HPDE6-E6E7 (cell line): ENCODE measurements around the gene ALMS1.
"Not testable (repeated sequence)": the region's sequence is repeated elsewhere in the genome, so short reads cannot be mapped to it uniquely, and the experiment has no call there.

Experiments used
- DNase-seq: peaks from one replicate; pipeline ENCODE4 v3.0.0; 2011; ENCODE audit warnings: missing footprints; ENCODE audit errors: extremely low spot score

ALMS1 gene

GRCh38 chr2:73624036-73624435 lies 238.4 kb downstream of the ALMS1 start:
- DNase-seq = not testable (repeated sequence)

- not testable (repeated sequence) for DNase-seq
Observed at GRCh38 chr2:73624625-73625024, 239.0 kb downstream of the ALMS1 start.

DNA sequence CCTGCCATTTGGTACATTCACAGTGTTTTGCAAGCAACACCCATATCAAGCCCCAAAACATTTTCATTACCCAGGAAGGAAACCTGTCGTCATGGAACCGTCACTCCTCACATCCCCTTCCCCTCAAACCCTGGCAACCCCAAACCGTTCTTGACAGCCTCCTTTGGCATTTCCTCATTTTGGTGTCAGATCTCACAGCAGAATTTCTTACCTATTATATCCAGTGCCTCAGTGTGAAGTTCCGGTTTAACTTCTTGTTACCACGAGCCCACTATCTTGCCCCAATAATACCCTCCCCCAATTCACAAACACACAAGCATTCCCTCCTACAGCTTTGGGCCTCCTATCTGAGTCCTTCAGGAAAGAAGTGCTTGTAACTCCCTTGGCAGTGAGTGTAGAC lies 240.6 kb downstream of the ALMS1 start:
- not testable (repeated sequence) for DNase-seq

DNA sequence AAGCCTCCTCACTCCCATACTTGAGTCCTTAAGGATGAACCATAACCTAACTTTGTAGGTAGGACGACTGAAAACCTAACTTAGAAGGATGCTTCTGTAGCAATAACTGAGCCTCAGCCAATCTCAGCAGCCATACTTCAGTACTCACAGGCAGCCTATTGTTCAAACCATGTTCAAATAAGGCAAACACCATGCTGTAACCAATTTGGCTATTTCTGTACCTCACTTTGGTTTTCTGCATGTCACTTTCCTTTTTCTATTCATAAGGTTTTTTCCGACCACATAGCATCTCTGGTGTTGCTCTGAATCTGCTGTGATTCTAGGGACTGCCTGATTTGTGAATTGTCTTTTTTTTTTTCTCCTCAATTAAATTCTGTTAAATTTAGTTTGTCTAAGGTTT lies 242.9 kb downstream of the ALMS1 start:
- DNase-seq = not testable (repeated sequence)

- DNase-seq = not testable (repeated sequence)
Observed at GRCh38 chr2:73630662-73631266, 245.1 kb downstream of the ALMS1 start.

DNA sequence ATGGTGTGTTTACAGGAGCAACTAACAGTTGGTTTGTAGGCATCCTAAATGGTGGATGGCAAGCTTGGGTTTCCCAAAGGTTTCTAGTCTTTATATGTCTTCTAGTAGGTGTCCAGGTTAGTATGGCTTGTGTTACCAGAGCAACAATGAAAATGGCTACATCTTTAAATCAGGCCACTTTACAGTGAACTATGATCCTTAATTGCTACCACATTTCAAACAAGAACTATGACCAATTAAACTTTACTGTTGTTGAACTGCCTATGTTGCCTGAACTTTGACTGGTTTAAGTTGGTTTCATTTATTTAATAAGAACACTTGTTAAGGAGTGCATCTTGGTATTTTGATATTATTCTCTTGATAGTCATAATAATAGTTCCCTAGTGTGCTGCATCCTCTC lies 251.3 kb downstream of the ALMS1 start:
- not testable (repeated sequence) for DNase-seq

DNA sequence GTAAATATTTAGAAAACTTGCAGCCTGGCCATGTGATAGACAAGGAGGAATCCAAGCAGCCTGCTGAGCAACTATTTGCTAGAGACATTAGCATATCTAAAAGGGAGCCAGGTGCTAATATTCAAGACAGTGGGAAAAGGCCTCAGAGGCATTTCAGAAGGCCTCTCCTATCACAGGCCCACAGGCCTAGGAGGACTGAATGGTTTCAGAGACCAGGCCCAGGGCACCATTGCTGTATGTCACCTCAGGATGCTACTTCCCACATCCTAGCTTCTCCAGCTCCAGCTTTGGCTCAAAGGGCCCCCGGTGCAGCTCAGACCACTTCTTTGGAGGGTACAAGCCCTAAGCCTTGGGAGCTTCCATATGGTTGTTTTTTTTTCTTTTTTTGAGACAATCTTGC lies 252.8 kb downstream of the ALMS1 start:
- no peak for DNase-seq

GRCh38 chr2:73640511-73640911 lies 254.9 kb downstream of the ALMS1 start:
- no peak for DNase-seq

DNA sequence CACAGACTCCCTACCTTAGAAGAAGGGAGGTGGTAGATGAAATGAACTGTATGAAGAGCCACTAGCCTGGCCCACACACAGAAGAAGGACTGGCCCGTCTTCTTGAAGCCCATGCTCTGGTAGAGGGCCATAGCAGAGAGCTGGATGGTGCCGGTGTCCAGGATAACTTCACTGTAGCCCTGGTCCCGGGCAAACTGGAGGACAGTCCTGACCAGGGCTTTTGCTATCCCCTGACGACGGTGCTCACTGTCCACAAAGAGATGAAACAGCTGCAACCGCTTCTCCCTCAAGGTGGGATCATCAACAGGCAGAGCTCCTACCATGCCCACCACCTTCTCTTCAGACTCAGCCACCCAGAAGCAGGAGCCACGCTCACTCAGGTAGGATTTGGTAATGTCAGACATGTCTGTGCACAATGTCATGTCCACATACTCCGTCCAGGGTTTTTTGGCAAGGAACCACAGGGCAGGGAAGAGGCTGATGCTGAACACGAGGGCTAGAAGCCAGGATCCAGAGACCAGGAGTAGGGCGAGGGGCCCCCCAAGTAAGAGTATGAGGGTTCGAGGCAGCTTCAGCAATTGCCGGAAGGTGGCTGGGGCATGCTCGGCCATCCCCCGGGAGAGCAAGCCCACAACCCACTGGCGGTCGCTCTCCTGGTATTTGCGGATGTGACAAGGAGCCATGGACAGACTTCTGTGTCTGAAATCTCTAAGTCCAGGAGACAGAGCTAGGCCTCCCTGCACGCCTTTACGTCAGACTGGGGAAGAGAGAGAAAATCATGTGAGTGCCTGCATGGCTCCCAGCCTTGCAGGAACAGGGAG lies 255.5 kb downstream of the ALMS1 start:
- DNase-seq = no peak

- DNase-seq = no peak
Observed at GRCh38 chr2:73641767-73642062, 256.1 kb downstream of the ALMS1 start.

GRCh38 chr2:73642338-73643018 lies 256.8 kb downstream of the ALMS1 start, which contains the start of gene NAT8:
Gene NAT8 (minus strand): TSS chr2:73642422. CDS start chr2:73641628, 794 bp downstream.
- DNase-seq = no peak

DNA sequence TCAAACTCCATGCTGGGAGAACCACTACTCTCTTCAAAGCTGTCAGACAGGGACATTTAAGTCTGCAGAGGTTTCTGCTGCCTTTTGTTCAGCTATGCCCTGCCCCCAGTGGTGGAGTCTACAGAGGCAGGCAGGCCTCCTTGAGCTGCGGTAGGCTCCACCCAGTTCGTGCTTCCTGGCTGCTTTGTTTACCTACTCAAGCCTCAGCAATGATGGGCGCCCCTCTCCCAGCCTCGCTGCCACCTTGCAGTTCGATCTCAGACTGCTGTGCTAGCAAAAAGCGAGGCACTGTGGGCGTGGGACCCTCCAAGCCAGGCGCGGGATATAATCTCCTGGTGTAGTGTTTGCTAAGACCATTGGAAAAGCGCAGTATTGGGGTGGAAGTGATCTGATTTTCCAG lies 262.1 kb downstream of the ALMS1 start:
- not testable (repeated sequence) for DNase-seq

DNA sequence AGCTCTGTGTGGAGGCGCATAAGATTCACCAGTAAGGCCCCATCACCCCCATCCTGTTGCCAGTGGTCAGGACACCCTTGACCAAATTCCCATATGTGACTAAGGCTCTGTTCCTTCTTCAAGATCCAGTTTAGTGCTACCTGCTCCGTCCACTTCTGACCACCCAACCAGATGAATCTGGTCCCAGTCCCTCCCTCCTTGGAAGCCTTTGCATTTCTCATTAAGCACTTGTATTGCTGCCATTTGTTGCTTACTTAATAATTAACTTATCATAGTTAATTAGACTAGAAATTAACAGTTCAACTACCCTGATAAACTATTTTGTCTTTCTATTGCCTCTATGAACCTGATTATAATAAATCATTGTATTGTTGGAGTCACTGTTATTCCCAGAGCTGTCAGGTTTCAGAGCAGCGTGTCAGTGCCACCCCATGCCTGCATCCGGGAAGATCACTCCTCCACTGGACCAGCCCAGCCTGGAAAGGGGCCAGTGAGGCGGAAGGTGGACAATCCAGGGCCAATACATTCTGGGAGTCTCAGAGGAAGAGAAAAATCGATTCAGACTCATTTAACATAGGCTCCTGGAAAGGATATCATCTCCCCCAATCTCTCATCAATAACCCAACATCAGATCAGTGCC lies 266.1 kb downstream of the ALMS1 start:
- DNase-seq = no peak

- DNase-seq = no peak
Observed at GRCh38 chr2:73652348-73652747, 266.7 kb downstream of the ALMS1 start.

- DNase-seq = no peak
Observed at GRCh38 chr2:73654175-73654574, 268.5 kb downstream of the ALMS1 start.
